ENCODE data around the gene PSMD5. TPM values are rescaled to one million over a fixed set of nuclear protein-coding genes. Genes with fewer than 3 reads are reported as not detected.

The PSMD5 gene
- total RNA-seq, 1 experiment from 2014 or later = 53.0 TPM

DNA sequence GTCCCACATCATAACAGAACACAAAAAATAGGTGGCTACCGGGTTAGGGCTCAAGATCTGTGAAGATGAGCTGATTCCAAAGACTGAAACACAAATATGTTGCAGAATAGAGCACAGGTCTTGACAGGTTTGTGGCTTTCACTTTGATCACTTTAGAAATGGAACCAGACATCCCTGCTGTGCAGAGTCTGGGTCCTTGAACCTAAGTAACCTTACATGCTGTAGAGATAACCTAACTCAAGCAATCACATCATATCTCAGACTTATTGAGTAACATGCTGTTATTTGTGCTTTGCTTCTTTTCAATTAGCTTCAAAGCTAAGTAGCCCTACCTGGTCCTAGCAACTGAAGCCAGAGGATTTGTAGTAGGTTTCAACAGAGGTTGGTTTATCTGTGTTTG is 73.8 kb downstream of the PSMD5 start:
- ATAC-seq = no peak
- POLR2A ChIA-PET = no interaction called here
- no peaks in the 10 kb centered on the region for H3K9me3 ChIP-seq (ENCODE audit: control insufficient read depth, insufficient read depth, low read depth, low read length)
- in situ Hi-C loops (cut with HindIII; ENCODE audit: low pct_unique_long_range_greater_than_20kb, low sequenced_read_pairs) = no loop called here
- intact Hi-C loops (cut with micrococcal nuclease; ENCODE audit: unreplicated experiment) = no loop called here
- no peaks in the 10 kb centered on the region for H3K4me1 ChIP-seq (ENCODE audit: control insufficient read depth, insufficient read depth, low read length)
- BruUV-seq (replicated peaks) = no TSS peak
- no peak overlapping the region for H3K4me3 ChIP-seq (ENCODE audit: low read depth in 2 of 2, low read length in 2 of 2)
- H3K36me3 ChIP-seq (ENCODE audit: control insufficient read depth, insufficient read depth, low read length) = peaks cover 3% of the 10 kb centered on the region
- no peak for TF ChIP-seq SIN3A (IDR thresholded peaks at IDR 0.05; ENCODE audit: borderline replicate concordance, insufficient read depth, low read depth, low read length)
- TF ChIP-seq REST (IDR thresholded peaks at IDR 0.05; ENCODE audit: insufficient read depth in 1 of 2, low read depth in 2 of 2, low read length in 1 of 2) = no peak
- no peak for TF ChIP-seq POLR2AphosphoS5 (IDR thresholded peaks at IDR 0.05; ENCODE audit: low read depth, low read length)
- no peak for TF ChIP-seq TCF7L2 (IDR thresholded peaks at IDR 0.05; ENCODE audit: low read depth, low read length)
- CTCF ChIA-PET = no interaction called here
- no peak for DNase-seq (ENCODE audit: low read depth, low spot score)
- H3K27me3 ChIP-seq (ENCODE audit: control insufficient read depth, insufficient read depth, low read length) = no peaks in the 10 kb centered on the region
- no peak overlapping the region for H3K27ac ChIP-seq (ENCODE audit: low read length)

- ChIA-PET CTCF (no interaction called here), POLR2A (no interaction called here)
- Histone ChIP-seq H3K27me3 (ENCODE audit: control insufficient read depth, insufficient read depth, low read length) (no peaks in the 10 kb centered on the region), H3K4me1 (ENCODE audit: control insufficient read depth, insufficient read depth, low read length) (no peaks in the 10 kb centered on the region), H3K4me3 (ENCODE audit: low read depth in 2 of 2, low read length in 2 of 2) (no peak overlapping the region), H3K27ac (ENCODE audit: low read length) (no peak overlapping the region), H3K9me3 (ENCODE audit: control insufficient read depth, insufficient read depth, low read depth, low read length) (no peaks in the 10 kb centered on the region), H3K36me3 (ENCODE audit: control insufficient read depth, insufficient read depth, low read length) (peaks cover 3% of the 10 kb centered on the region)
- ATAC-seq = no peak
- TF ChIP-seq REST (IDR thresholded peaks at IDR 0.05; ENCODE audit: insufficient read depth in 1 of 2, low read depth in 2 of 2, low read length in 1 of 2) (no peak), SIN3A (IDR thresholded peaks at IDR 0.05; ENCODE audit: borderline replicate concordance, insufficient read depth, low read depth, low read length) (no peak), CTCF (IDR thresholded peaks at IDR 0.05) (no peak), POLR2AphosphoS5 (IDR thresholded peaks at IDR 0.05; ENCODE audit: low read depth, low read length) (no peak), TCF7L2 (IDR thresholded peaks at IDR 0.05; ENCODE audit: low read depth, low read length) (no peak)
- intact Hi-C loops (cut with micrococcal nuclease; ENCODE audit: unreplicated experiment) = no loop called here
- in situ Hi-C loops (cut with HindIII; ENCODE audit: low pct_unique_long_range_greater_than_20kb, low sequenced_read_pairs) = no loop called here
- DNase-seq (ENCODE audit: low read depth, low spot score) = no peak
- no TSS peak for BruUV-seq (replicated peaks)
Observed at GRCh38 chr9:120768247-120768646, 74.5 kb downstream of the PSMD5 start.
